Liver (tissue), 9 donors: ENCODE results near the gene CYSLTR2. TPM values are rescaled to one million over a fixed set of nuclear protein-coding genes. Genes with fewer than 3 reads are reported as not detected.

ENCODE experiments used
- DNase-seq: peaks from one replicate; pipeline ENCODE4 v3.0.0-alpha.2; 2017; ENCODE audit warnings: low spot score
- H3K27ac ChIP-seq, 2 donors: one replicate each; pipeline ENCODE4 v1.7.0; 2013; ENCODE audit warnings: inconsistent platforms in 2 of 2, low read length in 2 of 2, control low read depth in 1 of 2, low read depth in 1 of 2, mild to moderate bottlenecking in 1 of 2
- H3K27me3 ChIP-seq, 4 donors: one replicate each; pipeline versions ENCODE4 v1.6.1 to v1.7.0; 2013; ENCODE audit warnings: low read length in 3 of 4, inconsistent platforms in 1 of 4, mild to moderate bottlenecking in 1 of 4, moderate library complexity in 1 of 4; ENCODE audit not compliant: control insufficient read depth in 4 of 4, insufficient read depth in 4 of 4
- H3K36me3 ChIP-seq, 4 donors: one replicate each; pipeline versions ENCODE4 v1.6.1 to v1.7.0; 2013; ENCODE audit warnings: low read length in 3 of 4, mild to moderate bottlenecking in 3 of 4, low read depth in 1 of 4, moderate library complexity in 1 of 4; ENCODE audit not compliant: control insufficient read depth in 4 of 4, insufficient read depth in 3 of 4
- H3K4me1 ChIP-seq, 4 donors: one replicate each; pipeline versions ENCODE4 v1.6.1 to v1.7.0; 2013; ENCODE audit warnings: low read length in 3 of 4, mild to moderate bottlenecking in 3 of 4, moderate library complexity in 1 of 4; ENCODE audit not compliant: control insufficient read depth in 4 of 4, insufficient read depth in 4 of 4
- H3K4me3 ChIP-seq, 3 donors: one replicate each; pipeline versions ENCODE4 v1.6.1 to v1.7.0; 2013; ENCODE audit warnings: low read length in 3 of 3, control low read depth in 1 of 3, low read depth in 1 of 3, mild to moderate bottlenecking in 1 of 3
- H3K9ac ChIP-seq, 2 donors: one replicate each; pipeline ENCODE4 v1.7.0; 2013; ENCODE audit warnings: low read length in 2 of 2, mild to moderate bottlenecking in 2 of 2, moderate library complexity in 2 of 2, control low read depth in 1 of 2, low read depth in 1 of 2
- H3K9me3 ChIP-seq, 4 donors: one replicate each; pipeline versions ENCODE4 v1.6.1 to v1.7.0; 2013; ENCODE audit warnings: low read length in 3 of 4; ENCODE audit not compliant: control insufficient read depth in 4 of 4
- EGR1 ChIP-seq, 2 donors: IDR thresholded peaks; 2 replicates each; pipeline ENCODE4 v1.6.1; 2016 to 2018; ENCODE audit warnings: antibody characterized with exemption in 2 of 2, low read depth in 2 of 2
- FOXA1 ChIP-seq: IDR thresholded peaks from 2 replicates; pipeline ENCODE4 v1.6.1; 2016; ENCODE audit warnings: antibody characterized with exemption
- FOXA2 ChIP-seq: IDR thresholded peaks from 2 replicates; pipeline ENCODE4 v1.6.1; 2016; ENCODE audit warnings: antibody characterized with exemption
- GABPA ChIP-seq, 2 donors: IDR thresholded peaks in 1 of 2; conservative IDR thresholded peaks in 1 of 2; 2 replicates each; pipeline ENCODE4 v1.6.1; 2016; ENCODE audit warnings: antibody characterized with exemption in 2 of 2, mild to moderate bottlenecking in 1 of 2, moderate library complexity in 1 of 2
- HNF4A ChIP-seq, 2 donors: conservative IDR thresholded peaks; 2 replicates each; pipeline ENCODE4 v1.6.1; 2016; ENCODE audit warnings: antibody characterized with exemption in 2 of 2, mild to moderate bottlenecking in 2 of 2
- HNF4G ChIP-seq: IDR thresholded peaks from 2 replicates; pipeline ENCODE4 v1.6.1; 2016; ENCODE audit warnings: antibody characterized with exemption
- JUND ChIP-seq, 2 donors: IDR thresholded peaks; 2 replicates each; pipeline ENCODE4 v1.6.1; 2016; ENCODE audit warnings: antibody characterized with exemption in 2 of 2
- NR2F2 ChIP-seq: IDR thresholded peaks from 2 replicates; pipeline ENCODE4 v1.6.1; 2016; ENCODE audit warnings: antibody characterized with exemption
- RAD21 ChIP-seq, 2 donors: IDR thresholded peaks; 2 replicates each; pipeline ENCODE4 v1.6.1; 2016; ENCODE audit warnings: antibody characterized with exemption in 2 of 2, mild to moderate bottlenecking in 2 of 2
- SP1 ChIP-seq: IDR thresholded peaks from 2 replicates; pipeline ENCODE4 v1.6.1; 2018; ENCODE audit warnings: antibody characterized with exemption, mild to moderate bottlenecking
- TAF1 ChIP-seq: conservative IDR thresholded peaks from 2 replicates; pipeline ENCODE4 v1.6.1; 2016; ENCODE audit warnings: antibody characterized with exemption, mild to moderate bottlenecking
- YY1 ChIP-seq: IDR thresholded peaks from 2 replicates; pipeline ENCODE4 v1.6.1; 2016; ENCODE audit warnings: antibody characterized with exemption, mild to moderate bottlenecking
- WGBS: extraction: QIAGEN DNeasy Blood & Tissue Kit; methylation state at CpG from one replicate; pipeline ENCODE4 v1.1.7; 2013; 5-methylcytosine and 5-hydroxymethylcytosine counted together
- polyA plus RNA-seq, 2 donors: library from polyadenylated mRNA; stranded (reverse) in 1 of 2; unstranded in 1 of 2; fragments of 200-250 nt in 1 of 2; fragments of >200 nt in 1 of 2; fragmentation: Nextera tagmentation in 1 of 2; extraction: Ambion mirVana in 1 of 2; gene quantifications; one replicate each; pipeline versions ENCODE4 v1.2.1 to v1.2.3, GENCODE V29; 2013 to 2015
- total RNA-seq, 2 donors: library from RNA; depleted of rRNA; stranded (reverse); fragments of >200 nt; gene quantifications; one replicate each; pipeline ENCODE4 v1.2.3, GENCODE V29; 2014
- TF ChIP-seq, protein P1 (sequence below): IDR thresholded peaks from 2 replicates; pipeline ENCODE4 v1.6.1; 2016; ENCODE audit warnings: antibody characterized with exemption
- TF ChIP-seq, protein P2 (sequence below): IDR thresholded peaks from 2 replicates; pipeline ENCODE4 v1.6.1; 2016; ENCODE audit warnings: antibody characterized with exemption
- TF ChIP-seq, protein P3 (sequence below): IDR thresholded peaks from 2 replicates; pipeline ENCODE4 v1.6.1; 2016; ENCODE audit warnings: antibody characterized with exemption, mild to moderate bottlenecking
- TF ChIP-seq, protein P4 (sequence below): IDR thresholded peaks from 2 replicates; pipeline ENCODE4 v1.6.1; 2016; ENCODE audit warnings: antibody characterized with exemption
- TF ChIP-seq, protein P5 (sequence below): fragments of 150-350 bp; IDR thresholded peaks from 2 replicates; pipeline ENCODE4 v1.5.1; 2017; ENCODE audit warnings: improper control_type of control experiment, low read depth, low read length; ENCODE audit not compliant: missing input control
- donor health status: healthy.
- donor health status: healthy.
- donor health status: healthy.
- donor health status: healthy.
- donor health status: healthy.

CYSLTR2 gene
- total and polyA plus RNA-seq, 4 donors, result 0.07 to 0.37 (median 0.15) TPM

DNA sequence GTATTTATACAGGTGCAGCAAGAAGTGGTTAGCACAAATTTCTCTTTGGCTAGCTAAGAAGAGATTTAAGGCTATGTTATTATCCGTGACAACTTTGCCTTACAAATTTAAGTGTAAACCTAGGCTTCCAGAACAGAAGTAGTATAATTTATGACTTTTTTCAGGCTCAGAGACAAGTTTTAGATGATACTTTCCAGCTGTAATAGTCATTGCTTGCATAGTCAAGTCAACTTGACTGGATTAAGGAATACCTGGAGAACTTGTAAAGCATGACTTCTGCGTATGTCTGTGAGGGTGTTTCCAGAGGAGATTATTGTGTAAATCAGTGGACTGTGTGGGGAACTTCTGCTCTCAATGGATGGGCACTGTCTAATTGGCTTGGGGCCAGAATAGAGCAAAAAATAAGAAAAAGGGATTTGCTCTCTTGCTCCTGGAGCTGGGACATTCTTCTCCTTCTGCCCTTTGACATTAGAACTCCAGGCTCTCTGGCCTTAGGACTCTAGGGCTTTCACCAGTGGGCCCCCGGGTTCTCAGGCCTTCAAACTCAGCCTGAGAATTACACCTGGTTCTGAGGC, 33.0 kb downstream of the CYSLTR2 start:
- no peak overlapping the region for H3K4me3 ChIP-seq
- no peaks in the 10 kb centered on the region for H3K4me1 ChIP-seq
- no peak overlapping the region for H3K9ac ChIP-seq
- TF ChIP-seq, protein P1, sequence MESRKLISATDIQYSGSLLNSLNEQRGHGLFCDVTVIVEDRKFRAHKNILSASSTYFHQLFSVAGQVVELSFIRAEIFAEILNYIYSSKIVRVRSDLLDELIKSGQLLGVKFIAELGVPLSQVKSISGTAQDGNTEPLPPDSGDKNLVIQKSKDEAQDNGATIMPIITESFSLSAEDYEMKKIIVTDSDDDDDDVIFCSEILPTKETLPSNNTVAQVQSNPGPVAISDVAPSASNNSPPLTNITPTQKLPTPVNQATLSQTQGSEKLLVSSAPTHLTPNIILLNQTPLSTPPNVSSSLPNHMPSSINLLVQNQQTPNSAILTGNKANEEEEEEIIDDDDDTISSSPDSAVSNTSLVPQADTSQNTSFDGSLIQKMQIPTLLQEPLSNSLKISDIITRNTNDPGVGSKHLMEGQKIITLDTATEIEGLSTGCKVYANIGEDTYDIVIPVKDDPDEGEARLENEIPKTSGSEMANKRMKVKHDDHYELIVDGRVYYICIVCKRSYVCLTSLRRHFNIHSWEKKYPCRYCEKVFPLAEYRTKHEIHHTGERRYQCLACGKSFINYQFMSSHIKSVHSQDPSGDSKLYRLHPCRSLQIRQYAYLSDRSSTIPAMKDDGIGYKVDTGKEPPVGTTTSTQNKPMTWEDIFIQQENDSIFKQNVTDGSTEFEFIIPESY, result no peak
- no peak for TF ChIP-seq EGR1 (IDR thresholded peaks at IDR 0.05; ENCODE audit: low read depth in 2 of 2)
- TF ChIP-seq TAF1, result no peak
- TF ChIP-seq HNF4G, result no peak
- TF ChIP-seq, protein P2, sequence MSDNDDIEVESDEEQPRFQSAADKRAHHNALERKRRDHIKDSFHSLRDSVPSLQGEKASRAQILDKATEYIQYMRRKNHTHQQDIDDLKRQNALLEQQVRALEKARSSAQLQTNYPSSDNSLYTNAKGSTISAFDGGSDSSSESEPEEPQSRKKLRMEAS, result no peak
- TF ChIP-seq, protein P3, sequence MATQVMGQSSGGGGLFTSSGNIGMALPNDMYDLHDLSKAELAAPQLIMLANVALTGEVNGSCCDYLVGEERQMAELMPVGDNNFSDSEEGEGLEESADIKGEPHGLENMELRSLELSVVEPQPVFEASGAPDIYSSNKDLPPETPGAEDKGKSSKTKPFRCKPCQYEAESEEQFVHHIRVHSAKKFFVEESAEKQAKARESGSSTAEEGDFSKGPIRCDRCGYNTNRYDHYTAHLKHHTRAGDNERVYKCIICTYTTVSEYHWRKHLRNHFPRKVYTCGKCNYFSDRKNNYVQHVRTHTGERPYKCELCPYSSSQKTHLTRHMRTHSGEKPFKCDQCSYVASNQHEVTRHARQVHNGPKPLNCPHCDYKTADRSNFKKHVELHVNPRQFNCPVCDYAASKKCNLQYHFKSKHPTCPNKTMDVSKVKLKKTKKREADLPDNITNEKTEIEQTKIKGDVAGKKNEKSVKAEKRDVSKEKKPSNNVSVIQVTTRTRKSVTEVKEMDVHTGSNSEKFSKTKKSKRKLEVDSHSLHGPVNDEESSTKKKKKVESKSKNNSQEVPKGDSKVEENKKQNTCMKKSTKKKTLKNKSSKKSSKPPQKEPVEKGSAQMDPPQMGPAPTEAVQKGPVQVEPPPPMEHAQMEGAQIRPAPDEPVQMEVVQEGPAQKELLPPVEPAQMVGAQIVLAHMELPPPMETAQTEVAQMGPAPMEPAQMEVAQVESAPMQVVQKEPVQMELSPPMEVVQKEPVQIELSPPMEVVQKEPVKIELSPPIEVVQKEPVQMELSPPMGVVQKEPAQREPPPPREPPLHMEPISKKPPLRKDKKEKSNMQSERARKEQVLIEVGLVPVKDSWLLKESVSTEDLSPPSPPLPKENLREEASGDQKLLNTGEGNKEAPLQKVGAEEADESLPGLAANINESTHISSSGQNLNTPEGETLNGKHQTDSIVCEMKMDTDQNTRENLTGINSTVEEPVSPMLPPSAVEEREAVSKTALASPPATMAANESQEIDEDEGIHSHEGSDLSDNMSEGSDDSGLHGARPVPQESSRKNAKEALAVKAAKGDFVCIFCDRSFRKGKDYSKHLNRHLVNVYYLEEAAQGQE, result no peak
- no peak for TF ChIP-seq FOXA2
- TF ChIP-seq JUND (IDR thresholded peaks at IDR 0.05), result no peak
- TF ChIP-seq YY1, result no peak
- TF ChIP-seq, protein P4, sequence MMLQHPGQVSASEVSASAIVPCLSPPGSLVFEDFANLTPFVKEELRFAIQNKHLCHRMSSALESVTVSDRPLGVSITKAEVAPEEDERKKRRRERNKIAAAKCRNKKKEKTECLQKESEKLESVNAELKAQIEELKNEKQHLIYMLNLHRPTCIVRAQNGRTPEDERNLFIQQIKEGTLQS, result no peak
- TF ChIP-seq GABPA (IDR thresholded peaks at IDR 0.05 in 1 of 2, conservative IDR thresholded peaks at IDR 0.05 in 1 of 2), result no peak
- no peak for TF ChIP-seq SP1
- TF ChIP-seq, protein P5, sequence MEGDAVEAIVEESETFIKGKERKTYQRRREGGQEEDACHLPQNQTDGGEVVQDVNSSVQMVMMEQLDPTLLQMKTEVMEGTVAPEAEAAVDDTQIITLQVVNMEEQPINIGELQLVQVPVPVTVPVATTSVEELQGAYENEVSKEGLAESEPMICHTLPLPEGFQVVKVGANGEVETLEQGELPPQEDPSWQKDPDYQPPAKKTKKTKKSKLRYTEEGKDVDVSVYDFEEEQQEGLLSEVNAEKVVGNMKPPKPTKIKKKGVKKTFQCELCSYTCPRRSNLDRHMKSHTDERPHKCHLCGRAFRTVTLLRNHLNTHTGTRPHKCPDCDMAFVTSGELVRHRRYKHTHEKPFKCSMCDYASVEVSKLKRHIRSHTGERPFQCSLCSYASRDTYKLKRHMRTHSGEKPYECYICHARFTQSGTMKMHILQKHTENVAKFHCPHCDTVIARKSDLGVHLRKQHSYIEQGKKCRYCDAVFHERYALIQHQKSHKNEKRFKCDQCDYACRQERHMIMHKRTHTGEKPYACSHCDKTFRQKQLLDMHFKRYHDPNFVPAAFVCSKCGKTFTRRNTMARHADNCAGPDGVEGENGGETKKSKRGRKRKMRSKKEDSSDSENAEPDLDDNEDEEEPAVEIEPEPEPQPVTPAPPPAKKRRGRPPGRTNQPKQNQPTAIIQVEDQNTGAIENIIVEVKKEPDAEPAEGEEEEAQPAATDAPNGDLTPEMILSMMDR, result no peak
- TF ChIP-seq NR2F2, result no peak
- TF ChIP-seq HNF4A (conservative IDR thresholded peaks at IDR 0.05), result no peak
- no peak for TF ChIP-seq FOXA1
- no peak for TF ChIP-seq RAD21 (IDR thresholded peaks at IDR 0.05)
- no peaks in the 10 kb centered on the region for H3K27me3 ChIP-seq
- no peaks in the 10 kb centered on the region for H3K9me3 ChIP-seq
- DNase-seq, result no peak
- 91% methylated on average over 3 of the region's 3 CpGs for WGBS
- H3K36me3 ChIP-seq, result no peaks in the 10 kb centered on the region
- H3K27ac ChIP-seq, result no peak overlapping the region
